B cell (primary cell): ENCODE data around the gene PRR14. TPM values are rescaled to one million over a fixed set of nuclear protein-coding genes. Genes with fewer than 3 reads are reported as not detected.

ENCODE experiments used
- ATAC-seq: fragments of 200-7000 bp; cut with Tn5 transposase; one replicate; pipeline ENCODE4 v1.10.0; 2021; ENCODE audit warnings: low read depth, mild to moderate bottlenecking, moderate number of reproducible peaks, moderate library complexity
- CTCF ChIA-PET: fragments of 350-600 bp; sonication (Branson Sonifier 250); formaldehyde crosslinking; loops from one replicate; lab custom pipeline; 2021; ENCODE audit warnings: antibody characterized with exemption, inconsistent platforms; lab: Charles Lee
- POLR2A ChIA-PET: fragments of 350-600 bp; sonication (Branson Sonifier 250); formaldehyde crosslinking; loops from one replicate; lab custom pipeline; 2021; ENCODE audit warnings: antibody characterized with exemption; lab: Charles Lee
- DNase-seq: peaks from one replicate; pipeline ENCODE4 v3.0.0; 2013
- H2AFZ ChIP-seq: 2 replicates; pipeline ENCODE4 v1.6.1; 2012; ENCODE audit warnings: mild to moderate bottlenecking, low read depth, low read length; ENCODE audit not compliant: insufficient read depth, poor library complexity, severe bottlenecking
- H3K27ac ChIP-seq, 2 donors: 1 replicate in 1 of 2; 2 replicates in 1 of 2; pipeline ENCODE4 v1.5.1; 2012 to 2013; ENCODE audit warnings: low read length in 2 of 2, mild to moderate bottlenecking in 2 of 2, moderate library complexity in 1 of 2
- H3K27me3 ChIP-seq, 4 experiments: fragments of 200-600 bp in 1 of 4; sonication (generic) in 1 of 4; replicated peaks in 1 of 4; 1 replicate in 2 of 4; 2 replicates in 2 of 4; pipeline versions ENCODE4 v1.6.1 to v1.7.0; 2013 to 2016; ENCODE audit warnings: low read length in 3 of 4, mild to moderate bottlenecking in 2 of 4, mixed read lengths in 1 of 4, moderate library complexity in 1 of 4; ENCODE audit not compliant: insufficient read depth in 4 of 4, control insufficient read depth in 3 of 4; ENCODE audit errors: control extremely low read depth in 1 of 4
- H3K36me3 ChIP-seq, 2 experiments: replicated peaks in 1 of 2; 1 replicate in 1 of 2; 2 replicates in 1 of 2; pipeline versions ENCODE4 v1.6.1 to v1.7.1; 2013; ENCODE audit warnings: low read length in 1 of 2; ENCODE audit not compliant: insufficient read depth in 2 of 2, control insufficient read depth in 1 of 2; ENCODE audit errors: control extremely low read depth in 1 of 2, extremely low read depth in 1 of 2
- H3K4me1 ChIP-seq, 2 donors: fragments of 200-600 bp in 1 of 2; sonication (generic) in 1 of 2; 1 replicate in 1 of 2; 2 replicates in 1 of 2; pipeline versions ENCODE4 v1.5.1 to v1.6.1; 2013 to 2017; ENCODE audit warnings: low read length in 2 of 2; ENCODE audit not compliant: control insufficient read depth in 2 of 2, insufficient read depth in 2 of 2
- H3K4me2 ChIP-seq: replicated peaks from 2 replicates; pipeline ENCODE3; 2012; ENCODE audit warnings: mild to moderate bottlenecking, low read depth, low read length; ENCODE audit not compliant: poor library complexity, severe bottlenecking
- H3K4me3 ChIP-seq, 5 experiments: fragments of 200-600 bp in 1 of 5; sonication (generic) in 1 of 5; 1 replicate in 3 of 5; 2 replicates in 2 of 5; pipeline versions ENCODE4 v1.5.1 to v1.7.0; 2011 to 2016; ENCODE audit warnings: low read length in 4 of 5, mild to moderate bottlenecking in 4 of 5, low read depth in 2 of 5, control low read depth in 1 of 5, moderate library complexity in 1 of 5; ENCODE audit not compliant: insufficient read depth in 1 of 5; ENCODE audit errors: control extremely low read depth in 1 of 5, extremely low read depth in 1 of 5
- H3K79me2 ChIP-seq: fragments of 200-600 bp; sonication (generic); one replicate; pipeline ENCODE4 v1.6.0; 2016; ENCODE audit warnings: low read length; ENCODE audit not compliant: control insufficient read depth, insufficient read depth
- H3K9ac ChIP-seq: fragments of 200-600 bp; sonication (generic); 2 replicates; pipeline ENCODE4 v1.6.1; 2017; ENCODE audit warnings: mild to moderate bottlenecking, low read length, moderate library complexity
- H3K9me3 ChIP-seq, 3 donors: one replicate each; pipeline versions ENCODE4 v1.6.1 to v1.7.1; 2013; ENCODE audit warnings: low read length in 2 of 3; ENCODE audit not compliant: control insufficient read depth in 2 of 3, insufficient read depth in 1 of 3; ENCODE audit errors: control extremely low read depth in 1 of 3
- H4K20me1 ChIP-seq: 2 replicates; pipeline ENCODE4 v1.6.0; 2012; ENCODE audit warnings: mild to moderate bottlenecking, low read length; ENCODE audit not compliant: insufficient read depth, control insufficient read depth, poor library complexity, severe bottlenecking
- H3K27ac Mint-ChIP-seq: one replicate; pipeline ENCODE4 v1.8.0; 2021; ENCODE audit warnings: mixed read lengths
- H3K27me3 Mint-ChIP-seq: one replicate; pipeline ENCODE4 v1.8.0; 2021; ENCODE audit warnings: mixed read lengths
- H3K4me1 Mint-ChIP-seq: one replicate; pipeline ENCODE4 v1.8.0; 2021; ENCODE audit warnings: mixed read lengths
- H3K4me3 Mint-ChIP-seq: one replicate; pipeline ENCODE4 v1.8.0; 2021; ENCODE audit warnings: mixed read lengths
- H3K9me3 Mint-ChIP-seq: one replicate; pipeline ENCODE4 v1.8.0; 2022; ENCODE audit warnings: mixed read lengths; ENCODE audit not compliant: insufficient read depth
- EZH2 ChIP-seq: IDR thresholded peaks from 2 replicates; pipeline ENCODE4 v1.6.1; 2012; ENCODE audit warnings: borderline replicate concordance, low read depth, mild to moderate bottlenecking, moderate library complexity, low read length; ENCODE audit not compliant: insufficient read depth, poor library complexity, severe bottlenecking
- WGBS: methylation state at CpG from one replicate; pipeline ENCODE4 v1.1.5; 2013; ENCODE audit warnings: missing lambda C conversion rate; ENCODE audit not compliant: insufficient coverage; 5-methylcytosine and 5-hydroxymethylcytosine counted together
- intact Hi-C: fragments of 100-400 bp; cut with micrococcal nuclease; formaldehyde crosslinking; loops from one replicate; pipeline ENCODE4 v1.10.0; 2022
- polyA plus RNA-seq: library from polyadenylated mRNA; depleted of rRNA; stranded (reverse); fragments of >200 nt; gene quantifications from 2 replicates; pipeline ENCODE4 v1.2.3, GENCODE V29; 2012
- total RNA-seq, 2 donors: library from RNA; stranded (reverse); fragments of 120-200 nt in 1 of 2; gene quantifications; 1 replicate in 1 of 2; 2 replicates in 1 of 2; pipeline versions ENCODE4 v1.2.3 to v1.2.4, GENCODE V29; 2013 to 2022
- TF ChIP-seq, protein P1 (sequence below): fragments of 200-600 bp; IDR thresholded peaks from one replicate; pipeline ENCODE4 v1.8.0; 2022; ENCODE audit warnings: antibody characterized with exemption, mild to moderate bottlenecking

PRR14 gene
- total and polyA plus RNA-seq, 2 donors (not counting 1 experiment from before 2014, with no cell fraction given): 62.4 to 95.8 TPM

DNA sequence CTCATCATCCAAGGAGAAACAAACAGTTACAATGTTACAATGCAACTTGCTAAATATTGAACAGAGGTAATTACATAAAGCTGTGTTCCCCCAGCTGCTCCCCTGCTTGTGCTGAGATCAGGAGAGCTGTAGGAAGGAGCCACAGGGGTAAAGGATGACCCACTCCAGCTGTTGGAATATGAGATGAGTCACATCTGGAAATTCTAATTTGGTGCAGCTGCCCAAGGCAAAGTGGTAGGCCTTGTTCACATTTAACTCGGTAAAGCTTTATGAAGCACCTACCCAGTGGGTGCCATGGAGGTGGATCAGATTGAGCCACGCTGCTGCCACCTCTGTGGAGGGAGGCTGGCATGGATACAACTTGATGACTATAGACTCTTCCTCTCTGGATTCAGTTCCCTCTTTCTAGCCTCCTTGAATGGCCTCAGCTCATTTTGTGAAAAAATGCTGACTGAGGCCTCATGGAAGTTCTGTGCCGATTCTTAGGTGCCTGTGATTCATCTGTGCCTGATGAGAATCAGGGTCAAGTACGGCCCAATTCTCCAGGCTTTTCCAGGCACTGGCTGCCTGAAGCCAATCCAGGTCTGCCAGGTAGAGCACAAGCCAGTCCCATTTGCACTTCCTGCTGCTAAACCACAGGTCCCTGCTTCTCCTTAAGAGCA is 48.0 kb upstream of the PRR14 start:
- H3K4me3 Mint-ChIP-seq: no peak overlapping the region
- peaks cover 3% of the 10 kb centered on the region for H3K4me1 Mint-ChIP-seq
- Histone ChIP-seq H3K27ac (no peak overlapping the region), H4K20me1 (no peaks in the 10 kb centered on the region), H3K27me3 (no peaks in the 10 kb centered on the region), H3K4me3 (no peak overlapping the region), H3K79me2 (peaks cover 3% of the 10 kb centered on the region), H3K4me2 (no peak overlapping the region), H3K4me1 (no peaks in the 10 kb centered on the region), H3K9ac (no peak overlapping the region), H2AFZ (no peak overlapping the region), H3K36me3 (peaks cover 0 to 27% of the 10 kb centered on the region in 2 experiments), H3K9me3 (no peaks in the 10 kb centered on the region)
- no peaks in the 10 kb centered on the region for H3K27me3 Mint-ChIP-seq
- CTCF ChIA-PET: interaction anchor here (0.5 to 2.7 kb wide), 4 partner anchors 12 to 154 kb away, joined by 3 to 13 read pairs (median 6); no protein-coding TSS in a partner anchor
- intact Hi-C loops: no loop called here
- WGBS: 91% methylated on average over 3 of the region's 4 CpGs
- DNase-seq (no peak), ATAC-seq (no peak)
- TF ChIP-seq, protein P1, sequence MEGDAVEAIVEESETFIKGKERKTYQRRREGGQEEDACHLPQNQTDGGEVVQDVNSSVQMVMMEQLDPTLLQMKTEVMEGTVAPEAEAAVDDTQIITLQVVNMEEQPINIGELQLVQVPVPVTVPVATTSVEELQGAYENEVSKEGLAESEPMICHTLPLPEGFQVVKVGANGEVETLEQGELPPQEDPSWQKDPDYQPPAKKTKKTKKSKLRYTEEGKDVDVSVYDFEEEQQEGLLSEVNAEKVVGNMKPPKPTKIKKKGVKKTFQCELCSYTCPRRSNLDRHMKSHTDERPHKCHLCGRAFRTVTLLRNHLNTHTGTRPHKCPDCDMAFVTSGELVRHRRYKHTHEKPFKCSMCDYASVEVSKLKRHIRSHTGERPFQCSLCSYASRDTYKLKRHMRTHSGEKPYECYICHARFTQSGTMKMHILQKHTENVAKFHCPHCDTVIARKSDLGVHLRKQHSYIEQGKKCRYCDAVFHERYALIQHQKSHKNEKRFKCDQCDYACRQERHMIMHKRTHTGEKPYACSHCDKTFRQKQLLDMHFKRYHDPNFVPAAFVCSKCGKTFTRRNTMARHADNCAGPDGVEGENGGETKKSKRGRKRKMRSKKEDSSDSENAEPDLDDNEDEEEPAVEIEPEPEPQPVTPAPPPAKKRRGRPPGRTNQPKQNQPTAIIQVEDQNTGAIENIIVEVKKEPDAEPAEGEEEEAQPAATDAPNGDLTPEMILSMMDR: no peak
- TF ChIP-seq EZH2: no peak
- H3K9me3 Mint-ChIP-seq: no peaks in the 10 kb centered on the region
- POLR2A ChIA-PET: interaction anchor here (0.6 kb wide), 1 partner anchor 19 kb away, joined by 3 read pairs; no protein-coding TSS in a partner anchor
- no peak overlapping the region for H3K27ac Mint-ChIP-seq

DNA sequence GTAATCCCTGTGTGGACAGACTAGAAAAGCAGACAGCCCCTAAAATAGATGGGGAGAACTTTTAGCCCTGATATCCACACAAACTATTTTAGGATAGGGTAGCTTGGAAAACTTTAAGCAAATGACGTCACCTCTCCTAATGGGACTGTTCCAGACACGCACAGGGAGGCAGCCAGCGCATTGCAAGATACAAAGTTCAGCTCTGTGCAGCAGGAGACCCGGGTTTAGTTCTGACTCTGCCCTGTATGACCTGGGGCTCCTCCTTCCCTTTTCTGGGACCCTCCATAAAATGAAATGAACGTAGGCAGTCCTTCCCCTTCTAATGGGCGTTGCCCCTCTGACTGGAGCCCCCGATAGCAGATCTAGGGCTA is 46.8 kb upstream of the PRR14 start:
- Histone ChIP-seq H4K20me1 (no peaks in the 10 kb centered on the region), H3K9ac (no peak overlapping the region), H3K79me2 (peaks cover 7% of the 10 kb centered on the region), H3K27me3 (no peaks in the 10 kb centered on the region), H2AFZ (no peak overlapping the region), H3K4me2 (no peak overlapping the region), H3K4me1 (peaks cover 3% of the 10 kb centered on the region in 2 donors), H3K36me3 (peaks cover 0 to 27% of the 10 kb centered on the region in 2 experiments), H3K9me3 (no peaks in the 10 kb centered on the region), H3K27ac (no peak overlapping the region), H3K4me3 (no peak overlapping the region)
- CTCF ChIA-PET: interaction anchor here (2.7 kb wide), 1 partner anchor 11 kb away, joined by 13 read pairs; no protein-coding TSS in a partner anchor
- Mint-ChIP-seq H3K9me3 (no peaks in the 10 kb centered on the region), H3K4me1 (peaks cover 3% of the 10 kb centered on the region), H3K27ac (no peak overlapping the region), H3K4me3 (no peak overlapping the region), H3K27me3 (no peaks in the 10 kb centered on the region)
- ATAC-seq: no peak
- POLR2A ChIA-PET: no interaction called here
- TF ChIP-seq EZH2: no peak
- TF ChIP-seq, protein P1: no peak
- intact Hi-C loops: no loop called here
- WGBS: 98% methylated on average over 7 of the region's 7 CpGs
- DNase-seq: no peak
